Stromal cell of bone marrow (primary cell): ENCODE measurements around the gene TESK2.
"Not testable (repeated sequence)": the region's sequence is repeated elsewhere in the genome, so short reads cannot be mapped to it uniquely, and the experiment has no call there.

Experiments
- DNase-seq: peaks from one replicate; pipeline ENCODE4 v3.0.0-alpha.2; 2012; ENCODE audit warnings: low read depth

The TESK2 gene

GRCh38 chr1:45411510-45411899, 79.5 kb downstream of the TESK2 start:
- DNase-seq, result no peak

GRCh38 chr1:45410850-45411509, 80.0 kb downstream of the TESK2 start:
- peak; percentile 16 for DNase-seq

GRCh38 chr1:45409276-45409675, 81.7 kb downstream of the TESK2 start:
- peak; percentile 8 for DNase-seq

- no peak for DNase-seq
Measured at GRCh38 chr1:45407629-45408287, 83.2 kb downstream of the TESK2 start.

- DNase-seq, result no peak
Measured at GRCh38 chr1:45405636-45406035, 85.3 kb downstream of the TESK2 start.

- DNase-seq, result no peak
Measured at GRCh38 chr1:45403718-45404117, 87.2 kb downstream of the TESK2 start.

GRCh38 chr1:45403298-45403697, 87.7 kb downstream of the TESK2 start:
- DNase-seq, result no peak

- no peak for DNase-seq
Measured at GRCh38 chr1:45401524-45401923, 89.4 kb downstream of the TESK2 start.

- DNase-seq, result no peak
Measured at GRCh38 chr1:45400049-45400448, 90.9 kb downstream of the TESK2 start.

GRCh38 chr1:45397285-45397684, 93.7 kb downstream of the TESK2 start:
- no peak for DNase-seq

GRCh38 chr1:45395582-45395981, 95.4 kb downstream of the TESK2 start:
- no peak for DNase-seq

- no peak for DNase-seq
Measured at GRCh38 chr1:45395051-45395450, 95.9 kb downstream of the TESK2 start.

- DNase-seq, result no peak
Measured at GRCh38 chr1:45394342-45394741, 96.6 kb downstream of the TESK2 start.

GRCh38 chr1:45393718-45394302, 97.2 kb downstream of the TESK2 start:
- no peak for DNase-seq

- DNase-seq, result no peak
Measured at GRCh38 chr1:45386219-45386618, 104.7 kb downstream of the TESK2 start.

- DNase-seq, result no peak
Measured at GRCh38 chr1:45385302-45385701, 105.7 kb downstream of the TESK2 start.

GRCh38 chr1:45384213-45384612, 106.8 kb downstream of the TESK2 start:
- DNase-seq, result not testable (repeated sequence)

GRCh38 chr1:45383191-45383590, 107.8 kb downstream of the TESK2 start:
- DNase-seq, result no peak

- no peak for DNase-seq
Measured at GRCh38 chr1:45381243-45381642, 109.7 kb downstream of the TESK2 start.

- no peak for DNase-seq
Measured at GRCh38 chr1:45380730-45381129, 110.2 kb downstream of the TESK2 start.

GRCh38 chr1:45380125-45380524, 110.8 kb downstream of the TESK2 start:
- DNase-seq, result no peak

- no peak for DNase-seq
Measured at GRCh38 chr1:45379524-45379923, 111.4 kb downstream of the TESK2 start.

GRCh38 chr1:45378184-45378583, 112.8 kb downstream of the TESK2 start:
- no peak for DNase-seq
